ENCODE data around the gene NELL2.

GRCh38 chr12:44637875-44638274 lies 238.2 kb downstream of the NELL2 start:
- TF ChIP-seq CTCF (IDR thresholded peaks at IDR 0.05) (no peak), EP300 (IDR thresholded peaks at IDR 0.05) (no peak), POLR2A (IDR thresholded peaks at IDR 0.05; ENCODE audit: low read depth) (no peak), POLR2AphosphoS5 (IDR thresholded peaks at IDR 0.05) (no peak)

All from esophagus muscularis mucosa (tissue), 4 donors.